ENCODE data around the gene RIMKLA. TPM values are rescaled to one million over a fixed set of nuclear protein-coding genes. Genes with fewer than 3 reads are reported as not detected.

RIMKLA gene
- polyA plus RNA-seq, 1 experiment: not detected

- no peak for DNase-seq (ENCODE audit: low read depth, low spot score)
- no peaks in the 10 kb centered on the region for H3K9me3 ChIP-seq (ENCODE audit: control insufficient read depth, insufficient read depth, low read length)
- H3K4me3 ChIP-seq (ENCODE audit: low read depth, low read length): no peak overlapping the region
- POLR2A ChIA-PET: no interaction called here
- TF ChIP-seq, protein P1, sequence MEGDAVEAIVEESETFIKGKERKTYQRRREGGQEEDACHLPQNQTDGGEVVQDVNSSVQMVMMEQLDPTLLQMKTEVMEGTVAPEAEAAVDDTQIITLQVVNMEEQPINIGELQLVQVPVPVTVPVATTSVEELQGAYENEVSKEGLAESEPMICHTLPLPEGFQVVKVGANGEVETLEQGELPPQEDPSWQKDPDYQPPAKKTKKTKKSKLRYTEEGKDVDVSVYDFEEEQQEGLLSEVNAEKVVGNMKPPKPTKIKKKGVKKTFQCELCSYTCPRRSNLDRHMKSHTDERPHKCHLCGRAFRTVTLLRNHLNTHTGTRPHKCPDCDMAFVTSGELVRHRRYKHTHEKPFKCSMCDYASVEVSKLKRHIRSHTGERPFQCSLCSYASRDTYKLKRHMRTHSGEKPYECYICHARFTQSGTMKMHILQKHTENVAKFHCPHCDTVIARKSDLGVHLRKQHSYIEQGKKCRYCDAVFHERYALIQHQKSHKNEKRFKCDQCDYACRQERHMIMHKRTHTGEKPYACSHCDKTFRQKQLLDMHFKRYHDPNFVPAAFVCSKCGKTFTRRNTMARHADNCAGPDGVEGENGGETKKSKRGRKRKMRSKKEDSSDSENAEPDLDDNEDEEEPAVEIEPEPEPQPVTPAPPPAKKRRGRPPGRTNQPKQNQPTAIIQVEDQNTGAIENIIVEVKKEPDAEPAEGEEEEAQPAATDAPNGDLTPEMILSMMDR (IDR thresholded peaks at IDR 0.05; ENCODE audit: low read depth, low read length): no peak
- CTCF ChIA-PET: no interaction called here
- no peak overlapping the region for H3K27ac ChIP-seq (ENCODE audit: low read depth, low read length)
- H3K27me3 ChIP-seq (ENCODE audit: control insufficient read depth, insufficient read depth, low read length): peaks cover 6% of the 10 kb centered on the region
These were observed 49.0 kb downstream of the RIMKLA start for GRCh38 chr1:42429603-42430002.

- CTCF ChIA-PET: interaction anchor here (0.5 kb wide), 1 partner anchor 28 kb away, joined by 3 read pairs; no protein-coding TSS in a partner anchor
- no peaks in the 10 kb centered on the region for H3K9me3 ChIP-seq (ENCODE audit: control insufficient read depth, insufficient read depth, low read length)
- TF ChIP-seq, protein P1 (IDR thresholded peaks at IDR 0.05; ENCODE audit: low read depth, low read length): no peak
- H3K27ac ChIP-seq (ENCODE audit: low read depth, low read length): no peak overlapping the region
- peaks cover 10% of the 10 kb centered on the region for H3K27me3 ChIP-seq (ENCODE audit: control insufficient read depth, insufficient read depth, low read length)
- H3K4me3 ChIP-seq (ENCODE audit: low read depth, low read length): no peak overlapping the region
- POLR2A ChIA-PET: no interaction called here
- DNase-seq (ENCODE audit: low read depth, low spot score): no peak
These were observed 49.9 kb downstream of the RIMKLA start for GRCh38 chr1:42430286-42431135.

DNA sequence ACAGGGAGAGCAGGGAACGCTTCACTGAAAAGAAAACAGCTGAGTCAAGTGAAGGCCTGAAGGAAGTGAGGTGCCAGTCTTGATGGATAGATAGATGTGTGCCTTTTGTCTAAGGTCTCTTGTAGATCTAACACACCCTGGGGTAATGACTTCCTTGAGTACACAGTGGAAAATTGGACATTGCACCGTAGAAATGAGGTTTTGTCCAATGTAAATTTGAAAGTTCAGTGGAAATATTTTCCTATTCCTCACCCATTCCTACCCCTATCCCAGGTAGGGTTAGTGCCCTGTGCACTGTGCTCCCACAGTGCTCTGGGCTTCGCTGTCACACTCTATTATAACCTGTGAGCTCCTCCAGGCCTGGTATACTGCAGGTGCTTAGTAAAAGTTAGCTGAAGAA lies 50.9 kb downstream of the RIMKLA start:
- POLR2A ChIA-PET: no interaction called here
- DNase-seq (ENCODE audit: low read depth, low spot score): no peak
- CTCF ChIA-PET: no interaction called here
- TF ChIP-seq, protein P1 (IDR thresholded peaks at IDR 0.05; ENCODE audit: low read depth, low read length): no peak
- Histone ChIP-seq H3K27ac (ENCODE audit: low read depth, low read length) (no peak overlapping the region), H3K9me3 (ENCODE audit: control insufficient read depth, insufficient read depth, low read length) (no peaks in the 10 kb centered on the region), H3K27me3 (ENCODE audit: control insufficient read depth, insufficient read depth, low read length) (peaks cover 10% of the 10 kb centered on the region), H3K4me3 (ENCODE audit: low read depth, low read length) (no peak overlapping the region)

DNA sequence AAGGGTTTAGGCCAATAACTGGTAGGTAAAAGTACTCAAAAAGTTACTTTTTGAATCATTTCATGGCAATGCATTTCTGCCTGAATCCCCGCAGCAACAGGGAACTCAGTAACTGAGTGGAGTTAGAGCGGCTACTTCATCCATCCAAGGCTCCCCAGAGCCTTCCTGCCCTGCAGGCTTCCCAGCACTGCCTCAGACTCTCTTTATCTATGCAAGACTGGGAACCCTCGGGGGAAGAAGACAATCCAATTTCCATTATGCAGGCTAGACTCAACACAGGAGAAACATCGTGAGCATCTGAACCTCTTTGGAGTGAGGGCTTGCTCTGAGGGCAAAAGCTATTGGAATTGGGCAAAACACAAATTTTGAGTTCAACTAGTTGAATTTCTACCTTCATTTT lies 52.1 kb downstream of the RIMKLA start:
- CTCF ChIA-PET: no interaction called here
- Histone ChIP-seq H3K27ac (ENCODE audit: low read depth, low read length) (no peak overlapping the region), H3K4me3 (ENCODE audit: low read depth, low read length) (no peak overlapping the region), H3K27me3 (ENCODE audit: control insufficient read depth, insufficient read depth, low read length) (peaks cover 10% of the 10 kb centered on the region), H3K9me3 (ENCODE audit: control insufficient read depth, insufficient read depth, low read length) (no peaks in the 10 kb centered on the region)
- POLR2A ChIA-PET: no interaction called here
- DNase-seq (ENCODE audit: low read depth, low spot score): no peak
- TF ChIP-seq, protein P1 (IDR thresholded peaks at IDR 0.05; ENCODE audit: low read depth, low read length): no peak

- peaks cover 10% of the 10 kb centered on the region for H3K27me3 ChIP-seq (ENCODE audit: control insufficient read depth, insufficient read depth, low read length)
- H3K9me3 ChIP-seq (ENCODE audit: control insufficient read depth, insufficient read depth, low read length): no peaks in the 10 kb centered on the region
- TF ChIP-seq, protein P1 (IDR thresholded peaks at IDR 0.05; ENCODE audit: low read depth, low read length): no peak
- DNase-seq (ENCODE audit: low read depth, low spot score): no peak
- CTCF ChIA-PET: no interaction called here
- H3K4me3 ChIP-seq (ENCODE audit: low read depth, low read length): no peak overlapping the region
- POLR2A ChIA-PET: no interaction called here
- H3K27ac ChIP-seq (ENCODE audit: low read depth, low read length): no peak overlapping the region
These were observed 52.8 kb downstream of the RIMKLA start for GRCh38 chr1:42433369-42433768.
